Tibial nerve (tissue), 3 donors: ENCODE results near the gene APLP2.

Experiments
- CTCF ChIP-seq, 5 experiments: fragments of 200-600 bp in 3 of 5; fragments of 450-650 bp in 2 of 5; sonication (generic) in 3 of 5; IDR thresholded peaks; one replicate each; pipeline ENCODE4 v1.5.1; 2016 to 2019; ENCODE audit warnings: antibody characterized with exemption in 5 of 5, mild to moderate bottlenecking in 3 of 5, moderate library complexity in 2 of 5
- POLR2A ChIP-seq, 2 donors: fragments of 450-650 bp; IDR thresholded peaks; one replicate each; pipeline ENCODE4 v1.6.1; 2017; ENCODE audit warnings: antibody characterized with exemption in 2 of 2, mild to moderate bottlenecking in 2 of 2, moderate library complexity in 2 of 2

GRCh38 chr11:130037058-130037457 lies 32.6 kb upstream of the APLP2 start:
- no peak for TF ChIP-seq POLR2A (IDR thresholded peaks at IDR 0.05)
- no peak for TF ChIP-seq CTCF (IDR thresholded peaks at IDR 0.05)
